ENCODE results near the gene KCNG3.
"Not testable (repeated sequence)": the region's sequence is repeated elsewhere in the genome, so short reads cannot be mapped to it uniquely, and the experiment has no call there.

KCNG3 gene

GRCh38 chr2:42429352-42429751 lies 64.4 kb downstream of the KCNG3 start:
- DNase-seq (ENCODE audit: low spot score), result no peak

GRCh38 chr2:42425697-42426096 lies 68.1 kb downstream of the KCNG3 start:
- DNase-seq (ENCODE audit: low spot score), result no peak

GRCh38 chr2:42424033-42424432 lies 69.7 kb downstream of the KCNG3 start:
- no peak for DNase-seq (ENCODE audit: low spot score)

DNA sequence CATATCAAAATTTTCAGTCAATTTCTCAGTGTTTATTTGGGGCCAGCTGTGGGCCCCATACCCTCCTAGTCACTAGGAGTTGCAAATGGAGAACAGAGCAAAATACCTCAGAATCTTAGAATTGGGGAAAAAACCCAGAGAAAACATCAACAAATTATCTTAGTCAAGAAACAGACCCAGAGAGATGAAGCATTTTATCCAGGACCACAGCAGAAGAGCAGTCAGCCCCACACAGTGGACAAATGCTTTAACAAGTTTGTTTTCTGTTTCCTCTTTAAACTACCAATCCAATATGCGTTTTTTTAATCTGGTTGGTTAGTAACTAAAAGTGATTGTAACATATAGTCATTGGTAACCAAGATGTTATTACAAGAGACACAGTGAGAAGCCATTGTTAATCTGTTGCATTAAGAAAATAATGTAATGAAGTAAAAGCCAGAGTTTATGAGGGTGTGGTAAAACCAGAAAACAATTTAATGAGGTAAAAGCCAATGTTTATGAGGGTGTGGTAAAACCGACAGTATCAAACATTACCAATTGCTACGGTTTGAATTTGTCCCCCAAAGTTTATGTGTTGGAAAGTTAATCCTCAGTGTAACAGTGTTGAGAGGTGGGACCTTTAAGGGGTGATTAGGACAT lies 72.1 kb downstream of the KCNG3 start:
- DNase-seq (ENCODE audit: low spot score), result no peak

GRCh38 chr2:42421157-42421485 lies 72.7 kb downstream of the KCNG3 start:
- DNase-seq (ENCODE audit: low spot score), result no peak

- DNase-seq (ENCODE audit: low spot score), result no peak
Measured at GRCh38 chr2:42414648-42415047, 79.1 kb downstream of the KCNG3 start.

GRCh38 chr2:42414158-42414557 lies 79.6 kb downstream of the KCNG3 start:
- DNase-seq (ENCODE audit: low spot score), result no peak

- DNase-seq (ENCODE audit: low spot score), result no peak
Measured at GRCh38 chr2:42410742-42411514, 82.9 kb downstream of the KCNG3 start.

DNA sequence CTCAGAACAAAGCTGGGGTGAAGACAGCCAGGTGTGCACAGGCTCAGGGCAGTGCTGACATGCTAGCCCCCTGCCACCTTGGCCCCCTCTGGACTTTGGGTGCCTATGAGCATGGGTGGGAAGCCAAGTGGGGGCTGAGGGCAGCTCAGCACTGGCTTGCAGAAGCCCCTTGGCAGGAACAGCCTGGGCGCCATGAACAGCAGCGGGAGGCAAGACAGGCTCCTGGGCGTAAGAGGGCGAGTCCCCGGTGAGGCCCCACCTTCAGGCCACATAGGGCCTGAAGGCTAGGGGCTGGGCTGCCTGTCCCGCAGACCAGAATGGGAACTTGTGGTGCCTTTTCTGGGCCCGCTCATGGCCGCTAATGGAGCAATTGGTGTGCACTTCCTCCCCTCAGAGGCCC lies 85.8 kb downstream of the KCNG3 start:
- no peak for DNase-seq (ENCODE audit: low spot score)

GRCh38 chr2:42407476-42407875 lies 86.3 kb downstream of the KCNG3 start:
- no peak for DNase-seq (ENCODE audit: low spot score)

DNA sequence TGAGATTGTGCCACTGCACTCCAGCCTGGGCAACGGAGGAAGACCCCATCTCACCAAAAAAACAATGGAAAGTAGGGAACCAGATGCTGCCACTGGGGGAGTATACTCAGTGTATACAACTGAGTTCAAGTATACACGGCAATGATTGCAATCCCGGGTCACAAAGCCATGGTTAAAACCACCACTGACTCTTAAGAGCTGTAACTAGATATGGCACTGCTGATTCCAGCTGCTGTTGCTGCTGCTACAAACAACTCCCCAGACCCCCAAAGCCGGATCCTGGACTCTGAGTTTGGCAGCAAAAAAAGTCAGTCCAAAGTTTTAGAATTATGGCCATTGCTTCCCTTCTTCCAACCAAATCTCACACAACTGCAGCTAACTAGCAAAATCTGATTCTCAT lies 89.1 kb downstream of the KCNG3 start:
- no peak for DNase-seq (ENCODE audit: low spot score)

- no peak for DNase-seq (ENCODE audit: low spot score)
Measured at GRCh38 chr2:42401773-42402172, 92.0 kb downstream of the KCNG3 start.

- DNase-seq (ENCODE audit: low spot score), result not testable (repeated sequence)
Measured at GRCh38 chr2:42398052-42398451, 95.7 kb downstream of the KCNG3 start.

GRCh38 chr2:42393320-42393719 lies 100.5 kb downstream of the KCNG3 start:
- not testable (repeated sequence) for DNase-seq (ENCODE audit: low spot score)

DNA sequence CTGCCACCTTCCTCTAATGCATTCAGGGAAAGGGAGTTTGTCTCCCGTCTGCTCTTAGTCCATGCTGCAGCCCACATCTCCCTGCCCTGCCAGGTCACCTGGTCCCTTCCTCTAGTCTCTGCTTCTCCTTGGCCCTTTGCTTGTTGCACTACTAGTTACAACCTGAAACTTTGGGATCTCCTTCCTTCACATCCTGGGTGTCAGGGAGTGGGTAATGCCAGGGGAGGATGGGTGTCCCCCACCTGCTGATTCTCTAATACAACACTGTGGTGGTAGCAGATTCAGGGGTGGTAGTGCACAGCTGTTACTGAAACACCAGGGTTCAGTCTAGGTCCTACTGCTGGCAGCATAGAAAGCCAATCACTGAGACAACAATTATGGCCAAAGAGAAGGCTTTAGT lies 101.6 kb downstream of the KCNG3 start:
- no peak for DNase-seq (ENCODE audit: low spot score)

Data from HuH-7 (cell line).